GM13977 (cell line): ENCODE measurements around the gene NCAN.

Experiments used
- DNase-seq: peaks from one replicate; pipeline ENCODE4 v3.0.0; 2012; ENCODE audit warnings: low spot score
- in situ Hi-C: fragments of 300-500 bp; cut with MboI; formaldehyde crosslinking; loops from one replicate; pipeline ENCODE4 v1.12.0; 2022; ENCODE audit warnings: low sequenced_read_pairs, low pct_unique_long_range_greater_than_20kb, mixed read lengths, inconsistent platforms; ENCODE audit not compliant: unreplicated experiment
- TF ChIP-seq, protein P1 (sequence below): IDR thresholded peaks from 2 replicates; pipeline ENCODE4 v1.5.1; 2012; ENCODE audit warnings: mild to moderate bottlenecking, control low read depth; ENCODE audit not compliant: insufficient read depth; ENCODE audit errors: extremely low read depth, missing control alignments

Gene NCAN

DNA sequence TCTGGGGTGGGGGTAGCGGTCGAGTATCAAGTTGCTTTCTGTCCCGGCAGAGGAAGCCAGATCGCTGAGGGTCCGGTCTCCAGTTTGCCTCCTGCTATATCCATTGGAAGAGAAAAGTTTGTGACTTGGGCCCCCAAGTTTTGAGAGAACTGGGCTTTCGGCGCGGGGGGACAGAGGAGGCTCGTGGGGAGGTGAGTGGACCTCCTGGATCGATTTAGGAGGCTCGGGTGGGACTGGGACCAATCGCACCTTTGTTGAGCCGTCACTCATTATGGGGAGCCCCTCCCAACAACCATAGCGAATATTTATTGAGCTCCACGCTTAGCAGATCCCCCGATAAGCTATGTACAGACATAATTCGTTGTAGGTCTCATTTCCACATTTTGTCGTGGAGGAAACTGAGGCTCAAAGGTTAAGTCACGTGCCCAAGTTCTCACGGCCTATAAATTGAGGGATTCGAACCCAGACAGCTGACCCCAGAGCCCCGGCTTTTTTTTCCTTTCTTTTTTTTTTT lies 18.8 kb upstream of the NCAN start:
- in situ Hi-C loops, result no loop called here
- TF ChIP-seq, protein P1, sequence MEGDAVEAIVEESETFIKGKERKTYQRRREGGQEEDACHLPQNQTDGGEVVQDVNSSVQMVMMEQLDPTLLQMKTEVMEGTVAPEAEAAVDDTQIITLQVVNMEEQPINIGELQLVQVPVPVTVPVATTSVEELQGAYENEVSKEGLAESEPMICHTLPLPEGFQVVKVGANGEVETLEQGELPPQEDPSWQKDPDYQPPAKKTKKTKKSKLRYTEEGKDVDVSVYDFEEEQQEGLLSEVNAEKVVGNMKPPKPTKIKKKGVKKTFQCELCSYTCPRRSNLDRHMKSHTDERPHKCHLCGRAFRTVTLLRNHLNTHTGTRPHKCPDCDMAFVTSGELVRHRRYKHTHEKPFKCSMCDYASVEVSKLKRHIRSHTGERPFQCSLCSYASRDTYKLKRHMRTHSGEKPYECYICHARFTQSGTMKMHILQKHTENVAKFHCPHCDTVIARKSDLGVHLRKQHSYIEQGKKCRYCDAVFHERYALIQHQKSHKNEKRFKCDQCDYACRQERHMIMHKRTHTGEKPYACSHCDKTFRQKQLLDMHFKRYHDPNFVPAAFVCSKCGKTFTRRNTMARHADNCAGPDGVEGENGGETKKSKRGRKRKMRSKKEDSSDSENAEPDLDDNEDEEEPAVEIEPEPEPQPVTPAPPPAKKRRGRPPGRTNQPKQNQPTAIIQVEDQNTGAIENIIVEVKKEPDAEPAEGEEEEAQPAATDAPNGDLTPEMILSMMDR, result no peak
- no peak for DNase-seq

DNA sequence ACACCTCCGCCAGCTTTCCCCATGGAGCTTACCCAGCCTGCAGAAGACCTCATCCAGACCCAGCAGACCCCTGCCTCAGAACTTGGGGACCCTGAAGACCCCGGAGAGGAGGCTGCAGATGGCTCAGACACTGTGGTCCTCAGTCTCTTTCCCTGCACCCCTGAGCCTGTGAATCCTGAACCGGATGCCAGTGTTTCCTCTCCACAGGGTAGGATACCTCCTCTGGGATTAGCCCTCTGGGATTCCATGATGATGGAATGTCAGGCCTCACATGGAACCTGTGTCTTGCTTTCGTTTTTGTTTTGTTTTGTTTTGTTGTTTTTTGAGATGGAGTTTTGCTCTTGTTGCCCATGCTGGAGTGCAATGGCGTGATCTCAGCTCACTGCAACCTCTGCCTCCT lies 17.8 kb upstream of the NCAN start:
- TF ChIP-seq, protein P1, result no peak
- DNase-seq, result no peak
- in situ Hi-C loops, result no loop called here

DNA sequence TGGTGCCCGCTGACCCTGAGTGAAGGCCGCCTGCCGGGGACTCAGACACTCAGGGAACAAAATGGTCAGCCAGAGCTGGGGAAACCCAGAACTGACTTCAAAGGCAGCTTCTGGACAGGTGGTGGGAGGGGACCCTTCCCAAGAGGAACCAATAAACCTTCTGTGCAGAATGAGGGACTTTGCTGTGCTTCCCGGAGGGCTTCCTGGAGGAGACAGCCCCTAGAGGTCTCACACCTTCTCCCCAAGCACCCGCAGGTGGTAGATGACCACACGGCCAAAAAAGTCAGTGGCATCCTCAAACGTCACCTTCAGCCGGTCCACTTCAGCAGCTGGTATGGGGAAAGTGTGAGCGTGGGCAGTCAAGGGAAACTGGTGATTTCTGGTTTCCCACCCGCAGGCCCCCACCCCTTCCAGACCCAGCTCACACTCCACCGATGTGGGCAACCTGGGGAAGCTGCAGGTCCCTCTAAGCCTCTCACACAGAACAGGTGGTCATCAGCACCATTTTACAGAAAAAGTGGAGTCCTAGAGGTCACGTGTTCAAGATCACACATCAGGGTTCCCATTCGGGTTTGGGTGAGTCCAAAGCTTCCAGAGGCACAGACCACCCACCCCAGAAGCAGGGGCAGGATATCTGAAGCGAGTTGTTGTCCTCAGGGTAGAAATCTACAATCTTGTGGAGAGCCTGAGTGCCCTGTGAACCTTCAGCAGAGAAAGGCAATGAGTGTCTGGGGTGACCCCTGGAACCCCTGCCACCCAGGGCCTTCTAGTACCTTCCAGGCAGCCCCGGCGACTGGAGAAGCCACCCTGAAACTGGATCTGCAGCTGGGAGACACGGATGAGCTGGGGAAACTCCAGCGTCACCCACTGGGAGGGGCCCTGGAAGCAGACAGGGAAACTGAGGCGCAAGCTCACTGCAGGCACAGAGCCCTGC lies 9.8 kb upstream of the NCAN start:
- TF ChIP-seq, protein P1, result no peak
- in situ Hi-C loops, result no loop called here
- DNase-seq, result no peak

DNA sequence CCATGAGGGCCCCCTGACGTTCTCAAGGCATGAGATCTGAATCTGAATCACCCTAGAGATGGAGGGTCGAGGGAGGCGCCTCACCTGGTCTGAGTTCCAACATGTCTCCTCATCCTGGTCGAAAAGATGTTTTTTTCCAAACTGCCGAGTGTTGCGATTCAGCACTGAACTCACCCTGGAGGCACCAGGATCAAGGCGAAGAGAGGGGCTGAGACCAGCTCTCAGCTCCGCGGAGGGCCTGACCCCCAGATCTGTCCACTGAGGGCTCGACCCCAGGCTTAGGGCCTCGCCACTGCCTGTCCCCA lies 9.1 kb upstream of the NCAN start:
- in situ Hi-C loops, result no loop called here
- no peak for DNase-seq
- TF ChIP-seq, protein P1, result no peak

DNA sequence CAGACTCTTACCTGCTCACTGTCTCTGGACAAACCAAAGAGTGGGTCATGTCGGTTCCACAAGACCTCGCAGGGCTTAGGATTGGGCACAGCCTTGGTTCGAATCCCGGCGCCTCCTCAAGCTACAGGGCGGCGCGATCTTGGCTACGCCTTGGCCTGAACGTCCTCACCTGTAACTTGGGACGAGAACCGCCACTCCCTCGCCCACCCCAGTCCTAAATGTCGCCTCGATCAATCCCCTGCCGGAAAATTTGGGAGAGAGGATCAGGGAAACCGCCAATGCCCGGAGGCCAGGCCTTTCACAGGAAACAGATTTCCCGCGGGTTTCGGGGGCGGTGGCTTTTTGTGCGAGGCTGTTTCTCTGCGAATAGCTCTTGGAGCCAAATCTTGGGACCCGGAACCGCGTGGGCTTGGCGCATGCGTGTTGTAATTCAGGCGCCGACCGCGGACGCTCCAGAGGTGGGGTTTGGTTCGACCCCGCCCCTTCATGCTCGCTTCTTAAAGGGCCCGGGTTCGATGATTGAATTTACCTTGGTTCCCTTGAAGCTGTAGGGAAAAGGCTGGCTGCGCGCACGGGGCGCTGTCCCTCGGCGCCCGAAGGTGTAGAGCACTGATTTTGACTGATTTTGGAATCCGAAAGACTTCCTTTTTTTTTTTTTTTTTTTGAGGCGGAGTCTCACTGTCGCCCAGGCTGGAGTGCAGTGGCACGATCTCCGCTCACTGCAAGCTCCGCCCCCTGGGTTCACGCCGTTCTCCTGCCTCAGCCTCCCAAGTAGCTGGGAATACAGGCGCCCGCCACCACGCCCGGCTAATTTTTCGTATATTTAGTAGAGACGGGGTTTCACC lies 8.5 kb upstream of the NCAN start, which contains the start of gene NR2C2AP:
TSS of gene NR2C2AP (minus strand) at position 403 of the 845 bp plus-strand sequence. CDS start at position 49, 354 bp downstream.
- in situ Hi-C loops, result no loop called here
- TF ChIP-seq, protein P1, result no peak
- DNase-seq, result peak; percentile 98

DNA sequence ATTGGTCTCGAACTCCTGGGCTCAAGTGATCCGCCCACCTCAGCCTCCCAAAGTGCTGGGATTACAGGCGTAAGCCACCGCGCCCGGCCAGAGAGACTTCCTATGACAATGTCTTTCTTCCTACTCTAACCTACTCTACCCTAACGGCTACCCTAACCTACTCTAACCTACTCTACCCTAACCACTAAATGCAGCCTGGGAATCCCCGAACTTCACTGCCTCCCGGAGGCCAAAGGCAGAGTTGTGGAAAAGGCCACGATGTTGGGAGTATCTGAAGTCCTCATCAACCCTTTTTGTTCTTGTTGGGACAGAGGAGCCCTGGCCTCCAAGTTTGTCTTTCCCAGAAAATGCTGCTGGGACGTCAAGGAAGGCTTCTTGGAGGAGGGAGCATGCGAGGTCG lies 7.6 kb upstream of the NCAN start:
- TF ChIP-seq, protein P1, result no peak
- in situ Hi-C loops, result no loop called here
- DNase-seq, result no peak
